ENCODE measurements around the gene PDE3B. TPM values are rescaled to one million over a fixed set of nuclear protein-coding genes. Genes with fewer than 3 reads are reported as not detected.

The PDE3B gene
- total and polyA plus RNA-seq, 2 of the 8 experiments (the other 6 are each of a cell fraction or from before 2014, with no cell fraction given), result 2.7 to 10.9 TPM

- no peak overlapping the region for H2BK12ac ChIP-seq (ENCODE audit: low read depth, low read length)
- H3K23ac ChIP-seq (ENCODE audit: insufficient read length), result no peak overlapping the region
- no peak overlapping the region for H2BK20ac ChIP-seq (ENCODE audit: low read length)
- H3K27me3 ChIP-seq (replicated peaks in 1 of 4; ENCODE audit: control insufficient read depth in 3 of 4, extremely low read depth in 1 of 4, insufficient read depth in 3 of 4, low read length in 3 of 4), result peaks cover 2 to 13% (median 9%) of the 10 kb centered on the region in 4 experiments; a peak in 5 of 7 replicates
- no peak overlapping the region for H3K4me3 ChIP-seq (ENCODE audit: extremely low read depth in 1 of 4, insufficient read depth in 2 of 4, low read depth in 3 of 4, low read length in 4 of 4)
- H4K91ac ChIP-seq (replicated peaks; ENCODE audit: insufficient read length, low read length), result no peak overlapping the region
- no peaks in the 10 kb centered on the region; the same call in 1 of the 2 replicates for H3K23me2 ChIP-seq (ENCODE audit: low read depth, low read length)
- H2BK15ac ChIP-seq (ENCODE audit: low read length), result no peak overlapping the region
- no peak overlapping the region for H3K14ac ChIP-seq (ENCODE audit: insufficient read length)
- no peak overlapping the region for H3K9ac ChIP-seq (replicated peaks in 1 of 4; ENCODE audit: extremely low read depth in 1 of 4, low read depth in 3 of 4, low read length in 3 of 4)
- no peak overlapping the region for H2BK5ac ChIP-seq (ENCODE audit: low read depth, low read length)
- peaks cover 0 to 10% of the 10 kb centered on the region in 2 experiments; a peak in 2 of 4 replicates for H3K79me2 ChIP-seq (ENCODE audit: control insufficient read depth in 1 of 2, insufficient read depth in 2 of 2, low read length in 2 of 2)
- H3K4me1 ChIP-seq (replicated peaks in 1 of 4; ENCODE audit: control insufficient read depth in 3 of 4, insufficient read depth in 4 of 4, low read length in 3 of 4), result no peaks in the 10 kb centered on the region; a peak in 1 of 7 replicates
- H4K5ac ChIP-seq (ENCODE audit: insufficient read length, low read depth, low read length), result no peak overlapping the region
- H3K9me3 ChIP-seq (ENCODE audit: insufficient read depth in 2 of 2, low read depth in 1 of 2, low read length in 1 of 2), result no peaks in the 10 kb centered on the region
- no peak overlapping the region for H3K56ac ChIP-seq (replicated peaks; ENCODE audit: insufficient read length, low read depth, low read length)
- no peak overlapping the region for H4K8ac ChIP-seq (ENCODE audit: extremely low read depth, insufficient read depth, low read length)
- H2AFZ ChIP-seq (ENCODE audit: low read length), result no peak overlapping the region
- no peak for TF ChIP-seq SP4 (IDR thresholded peaks at IDR 0.05; ENCODE audit: low read length)
- no peak for TF ChIP-seq NRF1 (IDR thresholded peaks at IDR 0.05; ENCODE audit: low read depth, low read length)
- no peak for TF ChIP-seq POU5F1 (IDR thresholded peaks at IDR 0.05; ENCODE audit: low read depth, low read length)
- TF ChIP-seq YY1 (IDR thresholded peaks at IDR 0.05; ENCODE audit: low read depth, low read length), result no peak
- TF ChIP-seq CTBP2 (IDR thresholded peaks at IDR 0.05; ENCODE audit: borderline replicate concordance, insufficient read depth, insufficient read length, low read length), result no peak
- no peak for TF ChIP-seq SIX5 (IDR thresholded peaks at IDR 0.05; ENCODE audit: low read depth, low read length)
- TF ChIP-seq RXRA (IDR thresholded peaks at IDR 0.05; ENCODE audit: insufficient read depth, low read depth, low read length), result no peak
- no peak for TF ChIP-seq SIN3A (conservative IDR thresholded peaks at IDR 0.05 in 1 of 2, IDR thresholded peaks at IDR 0.05 in 1 of 2; ENCODE audit: low read depth in 1 of 2, low read length in 2 of 2)
- TF ChIP-seq CREB1 (IDR thresholded peaks at IDR 0.05), result no peak
- TF ChIP-seq BACH1 (IDR thresholded peaks at IDR 0.05; ENCODE audit: low read length), result no peak
- no peak for TF ChIP-seq ASH2L (IDR thresholded peaks at IDR 0.05; ENCODE audit: low read length)
- no peak for TF ChIP-seq MAFK (IDR thresholded peaks at IDR 0.05; ENCODE audit: low read depth, low read length)
- no peak for TF ChIP-seq SP1 (IDR thresholded peaks at IDR 0.05; ENCODE audit: low read depth, low read length)
- no peak for TF ChIP-seq USF2 (IDR thresholded peaks at IDR 0.05; ENCODE audit: low read length)
- no peak for TF ChIP-seq CEBPB (IDR thresholded peaks at IDR 0.05; ENCODE audit: low read depth, low read length)
- H2AK5ac ChIP-seq (ENCODE audit: low read depth, low read length), result no peak overlapping the region
- no peak for FAIRE-seq
- WGBS, 2 experiments (ENCODE audit: extremely low coverage in 1 of 2, insufficient coverage in 1 of 2, insufficient read length in 1 of 2, insufficient replicate concordance in 2 of 2, low coverage in 1 of 2, low lambda C conversion rate in 2 of 2, missing lambda C conversion rate in 1 of 2), result 100% methylated on average over 3 of the region's 3 CpGs; no CpG with 5 or more reads in 1 of the 2 experiments
- ChIA-PET POLR2A (ENCODE audit: partially characterized antibody) (no interaction called here), CTCF (ENCODE audit: partially characterized antibody) (interaction anchor here (1.3 kb wide), 1 partner anchor 124 kb away, joined by 4 read pairs; no protein-coding TSS in a partner anchor)
- no peak overlapping the region for H3K18ac ChIP-seq (ENCODE audit: extremely low read depth, low read length)
- H4K20me1 ChIP-seq (replicated peaks in 1 of 2; ENCODE audit: control insufficient read depth in 1 of 2, insufficient read depth in 2 of 2, low read length in 2 of 2), result peaks cover 5 to 6% of the 10 kb centered on the region in 2 experiments
- no peaks in the 10 kb centered on the region for H3K36me3 ChIP-seq (ENCODE audit: control insufficient read depth in 2 of 4, insufficient read depth in 4 of 4, low read length in 3 of 4)
- no peak overlapping the region for H3K27ac ChIP-seq (ENCODE audit: low read depth, low read length)
- DNase-seq (ENCODE audit: low read depth in 1 of 2, low spot score in 2 of 2), result no peak
- H3K4ac ChIP-seq (replicated peaks; ENCODE audit: insufficient read length, low read depth, low read length), result no peak overlapping the region
- H3K4me2 ChIP-seq (ENCODE audit: insufficient read depth in 1 of 2, low read depth in 2 of 2, low read length in 2 of 2), result no peak overlapping the region
- H3K79me1 ChIP-seq (ENCODE audit: low read depth, low read length), result no peaks in the 10 kb centered on the region
- no peak overlapping the region for H2BK120ac ChIP-seq (replicated peaks; ENCODE audit: low read depth, low read length)
Observed at GRCh38 chr11:14650064-14650463, 6.5 kb downstream of the PDE3B start.

All from H1 (cell line).